Measurements from ENCODE around the gene ANGEL2.

The ANGEL2 gene

GRCh38 chr1:213057264-213058059 is 41.8 kb upstream of the ANGEL2 start:
- H2AFZ ChIP-seq (ENCODE audit: low read depth, low read length, severe bottlenecking): no peak overlapping the region
- H3K27me3 ChIP-seq (ENCODE audit: low read length): no peaks in the 10 kb centered on the region
- peaks cover 12% of the 10 kb centered on the region for H3K79me2 ChIP-seq (ENCODE audit: insufficient read depth, low read length)
- H3K4me3 ChIP-seq (ENCODE audit: insufficient read depth, low read length, poor library complexity, severe bottlenecking): no peak overlapping the region
- H3K9ac ChIP-seq (ENCODE audit: low read length): no peak overlapping the region
- H3K9me2 ChIP-seq (replicated peaks; ENCODE audit: insufficient read depth, low read length): no peaks in the 10 kb centered on the region
- no peaks in the 10 kb centered on the region for H3F3A ChIP-seq (ENCODE audit: insufficient read depth)
- TF ChIP-seq EZH2phosphoT487 (conservative IDR thresholded peaks at IDR 0.05; ENCODE audit: low read length) (no peak), CTCF (IDR thresholded peaks at IDR 0.05; ENCODE audit: insufficient read depth, low read length, poor library complexity, severe bottlenecking) (no peak)
- H4K20me1 ChIP-seq (ENCODE audit: low read depth, low read length): no peaks in the 10 kb centered on the region
- H3K4me2 ChIP-seq (ENCODE audit: low read depth, low read length, poor library complexity, severe bottlenecking): no peak overlapping the region
- H3K27ac ChIP-seq (ENCODE audit: low read depth, low read length): no peak overlapping the region
- H3K9me3 ChIP-seq (ENCODE audit: insufficient read depth, low read length): no peaks in the 10 kb centered on the region
- no peaks in the 10 kb centered on the region; the same call in 1 of the 2 replicates for H3K36me3 ChIP-seq (ENCODE audit: low read length)

- no peaks in the 10 kb centered on the region for H3F3A ChIP-seq (ENCODE audit: insufficient read depth)
- H3K27me3 ChIP-seq (ENCODE audit: low read length): no peaks in the 10 kb centered on the region
- no peak overlapping the region for H3K4me3 ChIP-seq (ENCODE audit: insufficient read depth, low read length, poor library complexity, severe bottlenecking)
- no peaks in the 10 kb centered on the region; the same call in 1 of the 2 replicates for H3K36me3 ChIP-seq (ENCODE audit: low read length)
- H3K9me2 ChIP-seq (replicated peaks; ENCODE audit: insufficient read depth, low read length): no peaks in the 10 kb centered on the region
- H3K9me3 ChIP-seq (ENCODE audit: insufficient read depth, low read length): no peaks in the 10 kb centered on the region
- no peak for TF ChIP-seq CTCF (IDR thresholded peaks at IDR 0.05; ENCODE audit: insufficient read depth, low read length, poor library complexity, severe bottlenecking)
- no peak for TF ChIP-seq EZH2phosphoT487 (conservative IDR thresholded peaks at IDR 0.05; ENCODE audit: low read length)
- H3K27ac ChIP-seq (ENCODE audit: low read depth, low read length): no peak overlapping the region
- H4K20me1 ChIP-seq (ENCODE audit: low read depth, low read length): no peaks in the 10 kb centered on the region
- peaks cover 24% of the 10 kb centered on the region for H3K79me2 ChIP-seq (ENCODE audit: insufficient read depth, low read length)
- H2AFZ ChIP-seq (ENCODE audit: low read depth, low read length, severe bottlenecking): no peak overlapping the region
- H3K9ac ChIP-seq (ENCODE audit: low read length): no peak overlapping the region
- no peak overlapping the region for H3K4me2 ChIP-seq (ENCODE audit: low read depth, low read length, poor library complexity, severe bottlenecking)
Observed at GRCh38 chr1:213055767-213056166, 40.1 kb upstream of the ANGEL2 start.

- Histone ChIP-seq H3F3A (ENCODE audit: insufficient read depth) (no peaks in the 10 kb centered on the region), H3K79me2 (ENCODE audit: insufficient read depth, low read length) (peaks cover 24% of the 10 kb centered on the region), H4K20me1 (ENCODE audit: low read depth, low read length) (no peaks in the 10 kb centered on the region), H3K36me3 (ENCODE audit: low read length) (no peaks in the 10 kb centered on the region; the same call in 1 of the 2 replicates), H3K9ac (ENCODE audit: low read length) (no peak overlapping the region), H3K27ac (ENCODE audit: low read depth, low read length) (no peak overlapping the region), H3K27me3 (ENCODE audit: low read length) (no peaks in the 10 kb centered on the region), H2AFZ (ENCODE audit: low read depth, low read length, severe bottlenecking) (no peak overlapping the region), H3K4me2 (ENCODE audit: low read depth, low read length, poor library complexity, severe bottlenecking) (no peak overlapping the region), H3K4me3 (ENCODE audit: insufficient read depth, low read length, poor library complexity, severe bottlenecking) (no peak overlapping the region), H3K9me2 (replicated peaks; ENCODE audit: insufficient read depth, low read length) (no peaks in the 10 kb centered on the region), H3K9me3 (ENCODE audit: insufficient read depth, low read length) (no peaks in the 10 kb centered on the region)
- TF ChIP-seq EZH2phosphoT487 (conservative IDR thresholded peaks at IDR 0.05; ENCODE audit: low read length): no peak
- no peak for TF ChIP-seq CTCF (IDR thresholded peaks at IDR 0.05; ENCODE audit: insufficient read depth, low read length, poor library complexity, severe bottlenecking)
Observed at GRCh38 chr1:213054733-213055591, 39.3 kb upstream of the ANGEL2 start.
